SU-DHL-6 (cell line): Measurements from ENCODE around the gene CELF5.
"Not testable (repeated sequence)": the region's sequence is repeated elsewhere in the genome, so short reads cannot be mapped to it uniquely, and the experiment has no call there.

ENCODE experiments used
- H2AFZ ChIP-seq: fragments of 200-600 bp; sonication (generic); 2 replicates; pipeline ENCODE4 v1.6.1; 2014; ENCODE audit warnings: low read depth, mild to moderate bottlenecking, moderate library complexity, mixed read lengths, antibody characterized with exemption, low read length; ENCODE audit not compliant: severe bottlenecking
- H3F3A ChIP-seq: fragments of 200-600 bp; shearing (Covaris generic); 2 replicates; pipeline ENCODE4 v1.6.0; 2016; ENCODE audit warnings: antibody characterized with exemption, mild to moderate bottlenecking; ENCODE audit not compliant: insufficient read depth
- H3K27ac ChIP-seq: fragments of 200-600 bp; sonication (generic); 2 replicates; pipeline ENCODE4 v1.5.1; 2016; ENCODE audit warnings: low read depth, mild to moderate bottlenecking, low read length, moderate library complexity, mixed read lengths
- H3K27me3 ChIP-seq: fragments of 200-600 bp; sonication (generic), shearing (Covaris generic); 2 replicates; pipeline ENCODE4 v1.6.0; 2014; ENCODE audit warnings: mild to moderate bottlenecking, low read length
- H3K36me3 ChIP-seq: fragments of 200-600 bp; sonication (generic); 2 replicates; pipeline ENCODE4 v1.6.1; 2014; ENCODE audit warnings: mild to moderate bottlenecking, low read length, mixed read lengths
- H3K4me2 ChIP-seq: fragments of 300-600, 200-600 bp; shearing (Covaris generic), sonication (generic); 2 replicates; pipeline ENCODE4 v1.6.0; 2014; ENCODE audit warnings: low read length, low read depth, mild to moderate bottlenecking; ENCODE audit not compliant: poor library complexity, severe bottlenecking
- H3K4me3 ChIP-seq: fragments of 200-600 bp; sonication (generic); 2 replicates; pipeline ENCODE4 v1.5.1; 2014; ENCODE audit warnings: antibody characterized with exemption, low read length, mild to moderate bottlenecking, mixed read lengths; ENCODE audit not compliant: insufficient read depth, poor library complexity, severe bottlenecking
- H3K79me2 ChIP-seq: fragments of 200-600 bp; sonication (generic); 2 replicates; pipeline ENCODE4 v1.6.1; 2014; ENCODE audit warnings: mild to moderate bottlenecking, low read length, moderate library complexity; ENCODE audit not compliant: insufficient read depth
- H3K9ac ChIP-seq: fragments of 200-600 bp; sonication (generic); 2 replicates; pipeline ENCODE4 v1.7.0; 2014; ENCODE audit warnings: mild to moderate bottlenecking, low read length
- H3K9me2 ChIP-seq: fragments of 200-600 bp; sonication (generic); replicated peaks from 2 replicates; pipeline ENCODE4 v1.6.1; 2014; ENCODE audit warnings: low read length; ENCODE audit not compliant: insufficient read depth
- H3K9me3 ChIP-seq: fragments of 200-600 bp; sonication (generic); 2 replicates; pipeline ENCODE4 v1.6.1; 2014; ENCODE audit warnings: low read length, mixed read lengths; ENCODE audit not compliant: insufficient read depth
- H4K20me1 ChIP-seq: fragments of 200-600 bp; sonication (generic); 2 replicates; pipeline ENCODE4 v1.6.1; 2014; ENCODE audit warnings: low read depth, mild to moderate bottlenecking, antibody characterized with exemption, low read length, moderate library complexity, mixed read lengths
- CTCF ChIP-seq: fragments of 200-600 bp; sonication (generic); IDR thresholded peaks from one replicate; pipeline ENCODE4 v1.5.1; 2017; ENCODE audit warnings: antibody characterized with exemption, mild to moderate bottlenecking, low read length, moderate library complexity; ENCODE audit not compliant: insufficient read depth, poor library complexity, severe bottlenecking

CELF5 gene

GRCh38 chr19:3287814-3288213 is 63.4 kb downstream of the CELF5 start:
- no peak overlapping the region for H3K4me3 ChIP-seq
- H3K4me2 ChIP-seq = no peak overlapping the region
- H3K79me2 ChIP-seq = no peaks in the 10 kb centered on the region
- no peaks in the 10 kb centered on the region for H3K27me3 ChIP-seq
- H3K9me3 ChIP-seq = no peaks in the 10 kb centered on the region
- no peak for TF ChIP-seq CTCF
- no peaks in the 10 kb centered on the region for H3K9me2 ChIP-seq
- no peaks in the 10 kb centered on the region for H3F3A ChIP-seq
- H3K9ac ChIP-seq = no peak overlapping the region
- no peaks in the 10 kb centered on the region for H3K36me3 ChIP-seq
- H2AFZ ChIP-seq = no peak overlapping the region
- no peak overlapping the region for H3K27ac ChIP-seq
- H4K20me1 ChIP-seq = no peaks in the 10 kb centered on the region

GRCh38 chr19:3288437-3288836 is 64.0 kb downstream of the CELF5 start:
- not testable (repeated sequence) for H3K9me2 ChIP-seq, H3K27me3 ChIP-seq, H2AFZ ChIP-seq

GRCh38 chr19:3289971-3290569 is 65.6 kb downstream of the CELF5 start:
- H3K4me3 ChIP-seq = no peak overlapping the region
- no peak for TF ChIP-seq CTCF

More at GRCh38 chr19:3288437-3288836, 64.0 kb downstream of the CELF5 start:
- H3F3A ChIP-seq, H3K27ac ChIP-seq, H3K9ac ChIP-seq, H4K20me1 ChIP-seq, H3K4me2 ChIP-seq, H3K4me3 ChIP-seq, H3K79me2 ChIP-seq, H3K36me3 ChIP-seq, H3K9me3 ChIP-seq: not testable (repeated sequence)

GRCh38 chr19:3290858-3291257 is 66.4 kb downstream of the CELF5 start:
- not testable (repeated sequence) for H2AFZ ChIP-seq, H3K4me3 ChIP-seq, H3K9ac ChIP-seq, H4K20me1 ChIP-seq, H3F3A ChIP-seq, H3K4me2 ChIP-seq, H3K27me3 ChIP-seq, H3K9me3 ChIP-seq, H3K9me2 ChIP-seq, H3K79me2 ChIP-seq, H3K27ac ChIP-seq, H3K36me3 ChIP-seq

More at GRCh38 chr19:3289971-3290569, 65.6 kb downstream of the CELF5 start:
- Histone ChIP-seq H3K27ac (no peak overlapping the region), H3K27me3 (no peaks in the 10 kb centered on the region), H3F3A (no peaks in the 10 kb centered on the region), H3K4me2 (no peak overlapping the region), H3K79me2 (no peaks in the 10 kb centered on the region), H3K9me3 (no peaks in the 10 kb centered on the region), H3K36me3 (no peaks in the 10 kb centered on the region), H3K9ac (no peak overlapping the region), H2AFZ (no peak overlapping the region), H3K9me2 (no peaks in the 10 kb centered on the region), H4K20me1 (no peaks in the 10 kb centered on the region)
